IMR-90 (cell line): ENCODE data around the gene SLC24A3. TPM values are rescaled to one million over a fixed set of nuclear protein-coding genes. Genes with fewer than 3 reads are reported as not detected.

Experiments
- ATAC-seq: fragments of 200-7000 bp; cut with Tn5 transposase; 2 replicates; pipeline ENCODE4 v1.9.1; 2020; ENCODE audit warnings: low read depth, mild to moderate bottlenecking, moderate library complexity
- BruUV-seq: library from RNA; stranded (reverse); fragments of 400-500 nt; replicated peaks from 2 replicates; lab custom pipeline; 2021; lab: Mats Ljungman, UMichigan
- CTCF ChIA-PET: fragments of 300-600 bp; formaldehyde crosslinking; extraction: SDS; loops from one replicate; lab custom pipeline; 2021; ENCODE audit warnings: antibody characterized with exemption; lab: Yijun Ruan, JAX
- POLR2A ChIA-PET: fragments of 300-600 bp; sonication (Branson Sonifier 250); formaldehyde crosslinking; loops from one replicate; lab custom pipeline; 2022; ENCODE audit warnings: antibody characterized with exemption; ENCODE audit not compliant: unreplicated experiment; lab: Charles Lee
- DNase-seq: peaks from one replicate; pipeline ENCODE4 v3.0.0; 2013
- H2AFZ ChIP-seq: replicated peaks from 2 replicates; pipeline ENCODE3; 2013; ENCODE audit warnings: low read length, mild to moderate bottlenecking; ENCODE audit not compliant: poor library complexity
- H2AK5ac ChIP-seq: 2 replicates; pipeline ENCODE4 v1.6.1; 2013; ENCODE audit warnings: low read depth, low read length, inconsistent platforms
- H2AK9ac ChIP-seq: replicated peaks from 2 replicates; pipeline ENCODE3; 2013; ENCODE audit warnings: mild to moderate bottlenecking, low read depth, low read length, moderate library complexity; ENCODE audit not compliant: poor library complexity
- H2BK120ac ChIP-seq: 2 replicates; pipeline ENCODE4 v1.6.1; 2013; ENCODE audit warnings: low read depth, low read length, inconsistent platforms
- H2BK15ac ChIP-seq: 3 replicates; pipeline ENCODE4 v1.6.1; 2013; ENCODE audit warnings: low read depth, low read length, inconsistent platforms
- H2BK20ac ChIP-seq: 2 replicates; pipeline ENCODE4 v1.6.1; 2013; ENCODE audit warnings: low read depth, mild to moderate bottlenecking, inconsistent platforms, low read length, moderate library complexity
- H2BK5ac ChIP-seq: 2 replicates; pipeline ENCODE4 v1.6.1; 2013; ENCODE audit warnings: mild to moderate bottlenecking, low read depth, low read length, inconsistent platforms; ENCODE audit not compliant: poor library complexity, severe bottlenecking
- H3K14ac ChIP-seq: replicated peaks from 2 replicates; pipeline ENCODE4 v1.6.1; 2013; ENCODE audit warnings: low read depth, low read length, inconsistent platforms
- H3K18ac ChIP-seq: 2 replicates; pipeline ENCODE4 v1.6.1; 2013; ENCODE audit warnings: low read depth, low read length, control low read depth
- H3K23ac ChIP-seq: 2 replicates; pipeline ENCODE4 v1.6.1; 2013; ENCODE audit warnings: low read depth, low read length, inconsistent platforms
- H3K27ac ChIP-seq: 2 replicates; pipeline ENCODE4 v1.5.1; 2013; ENCODE audit warnings: mild to moderate bottlenecking, control low read depth, low read length; ENCODE audit not compliant: insufficient read depth
- H3K27me3 ChIP-seq: 2 replicates; pipeline ENCODE4 v1.6.1; 2013; ENCODE audit warnings: low read length; ENCODE audit not compliant: control insufficient read depth, insufficient read depth
- H3K36me3 ChIP-seq: 2 replicates; pipeline ENCODE4 v1.6.1; 2013; ENCODE audit warnings: low read length, mixed read lengths; ENCODE audit not compliant: control insufficient read depth, insufficient read depth
- H3K4ac ChIP-seq: 2 replicates; pipeline ENCODE4 v1.6.1; 2013; ENCODE audit warnings: low read depth, low read length, inconsistent platforms
- H3K4me1 ChIP-seq: 2 replicates; pipeline ENCODE4 v1.6.1; 2013; ENCODE audit warnings: low read length, mixed read lengths; ENCODE audit not compliant: control insufficient read depth, insufficient read depth
- H3K4me2 ChIP-seq: 2 replicates; pipeline ENCODE4 v1.6.1; 2013; ENCODE audit warnings: low read depth, mild to moderate bottlenecking, control low read depth, low read length, moderate library complexity
- H3K4me3 ChIP-seq: 2 replicates; pipeline ENCODE4 v1.5.1; 2013; ENCODE audit warnings: low read depth, mild to moderate bottlenecking, control low read depth, low read length, moderate library complexity; ENCODE audit not compliant: insufficient read depth
- H3K56ac ChIP-seq: 2 replicates; pipeline ENCODE4 v1.6.1; 2013; ENCODE audit warnings: low read length, inconsistent platforms; ENCODE audit not compliant: insufficient read depth; ENCODE audit errors: extremely low read depth
- H3K79me1 ChIP-seq, 2 experiments: 2 replicates each; pipeline ENCODE4 v1.6.1; 2013; ENCODE audit warnings: low read length in 2 of 2, inconsistent platforms in 1 of 2, low read depth in 1 of 2
- H3K9ac ChIP-seq: 2 replicates; pipeline ENCODE4 v1.6.1; 2013; ENCODE audit warnings: low read depth, low read length, control low read depth
- H3K9me1 ChIP-seq: 2 replicates; pipeline ENCODE4 v1.6.1; 2013; ENCODE audit warnings: low read length, inconsistent platforms; ENCODE audit not compliant: insufficient read depth
- H3K9me3 ChIP-seq: 2 replicates; pipeline ENCODE4 v1.6.1; 2013; ENCODE audit warnings: low read length; ENCODE audit not compliant: control insufficient read depth, insufficient read depth
- H4K20me1 ChIP-seq: 2 replicates; pipeline ENCODE4 v1.6.1; 2013; ENCODE audit warnings: low read length, inconsistent platforms; ENCODE audit not compliant: insufficient read depth
- H4K5ac ChIP-seq: 2 replicates; pipeline ENCODE4 v1.6.1; 2013; ENCODE audit warnings: mild to moderate bottlenecking, low read depth, low read length, control low read depth
- H4K8ac ChIP-seq, 2 experiments: 2 replicates each; pipeline ENCODE4 v1.6.1; 2013; ENCODE audit warnings: low read depth in 2 of 2, low read length in 2 of 2, control low read depth in 1 of 2, inconsistent platforms in 1 of 2
- H4K91ac ChIP-seq: 2 replicates; pipeline ENCODE4 v1.6.1; 2013; ENCODE audit warnings: low read depth, low read length, inconsistent platforms; ENCODE audit not compliant: insufficient read depth
- BHLHE40 ChIP-seq: fragments of 150-350 bp; IDR thresholded peaks from 2 replicates; pipeline ENCODE4 v1.6.1; 2016; ENCODE audit warnings: mild to moderate bottlenecking, low read depth, low read length
- CTCF ChIP-seq: conservative IDR thresholded peaks from 2 replicates; pipeline ENCODE4 v1.5.1; 2012; ENCODE audit warnings: mild to moderate bottlenecking, low read depth, low read length, improper control_type of control experiment
- ELK1 ChIP-seq: fragments of 150-350 bp; IDR thresholded peaks from 2 replicates; pipeline ENCODE4 v1.6.1; 2016; ENCODE audit warnings: low read depth, mild to moderate bottlenecking, low read length, moderate library complexity, borderline replicate concordance
- FOS ChIP-seq: fragments of 150-350 bp; IDR thresholded peaks from 2 replicates; pipeline ENCODE4 v1.6.1; 2016; ENCODE audit warnings: low read depth, low read length
- MAZ ChIP-seq: IDR thresholded peaks from 2 replicates; pipeline ENCODE4 v1.6.1; 2012; ENCODE audit warnings: low read depth, mild to moderate bottlenecking, low read length, improper control_type of control experiment, moderate library complexity, borderline replicate concordance
- RAD21 ChIP-seq: IDR thresholded peaks from 2 replicates; pipeline ENCODE4 v1.6.1; 2012; ENCODE audit warnings: low read length, improper control_type of control experiment
- SMC3 ChIP-seq: fragments of 150-350 bp; IDR thresholded peaks from 2 replicates; pipeline ENCODE4 v1.6.1; 2016; ENCODE audit warnings: low read depth, mild to moderate bottlenecking, antibody characterized with exemption, low read length, moderate library complexity
- WGBS, 2 experiments: methylation state at CpG; one replicate each; pipeline versions ENCODE4 v1.1.5 to v1.1.7; 2013; ENCODE audit warnings: missing lambda C conversion rate in 2 of 2; ENCODE audit not compliant: insufficient read length in 1 of 2; ENCODE audit errors: extremely low coverage in 2 of 2; 5-methylcytosine and 5-hydroxymethylcytosine counted together
- dilution Hi-C: fragments of 300-500 bp; cut with HindIII; formaldehyde crosslinking; loops from one replicate; pipeline ENCODE4 v1.14.3; 2018; ENCODE audit warnings: low sequenced_read_pairs; ENCODE audit not compliant: unreplicated experiment
- in situ Hi-C: fragments of 300-500 bp; cut with MboI; formaldehyde crosslinking; loops from 3 replicates; pipeline ENCODE4 v1.14.3; 2019; ENCODE audit warnings: low sequenced_read_pairs, inconsistent platforms, mixed read lengths
- intact Hi-C: fragments of 100-400 bp; cut with micrococcal nuclease; formaldehyde crosslinking; loops from 2 replicates; pipeline ENCODE4 v1.10.0; 2022
- polyA plus RNA-seq, 3 experiments: library from polyadenylated mRNA; depleted of rRNA; stranded (reverse); fragments of >200 nt; gene quantifications; 2 replicates each; pipeline ENCODE4 v1.2.3, GENCODE V29; 2012; ENCODE audit warnings: low replicate concordance in 1 of 3
- total RNA-seq: library from RNA; depleted of rRNA; stranded (reverse); fragments of >200 nt; gene quantifications from 2 replicates; pipeline ENCODE4 v1.2.3, GENCODE V29; 2012

SLC24A3 gene
- total and polyA plus RNA-seq, 2 of the 4 experiments (the other 2 are of a cell fraction), result not detected

GRCh38 chr20:19205981-19206396 is 6.5 kb upstream of the SLC24A3 start:
- H4K5ac ChIP-seq, result no peak overlapping the region
- H2BK120ac ChIP-seq, result no peak overlapping the region
- intact Hi-C loops, result loop anchor here (2.0 to 5.0 kb wide), 2 partner anchors 379 to 574 kb away; no protein-coding TSS in a partner anchor
- no peak overlapping the region for H3K4me2 ChIP-seq
- in situ Hi-C loops, result loop anchor here (5.0 to 10.0 kb wide), 2 partner anchors 456 to 571 kb away; no protein-coding TSS in a partner anchor
- dilution Hi-C loops, result no loop called here
- no peaks in the 10 kb centered on the region for H3K9me3 ChIP-seq
- H3K14ac ChIP-seq, result no peak overlapping the region
- no peak overlapping the region for H3K9ac ChIP-seq
- peak overlapping the region; percentile 16 for H2AFZ ChIP-seq
- H3K4me3 ChIP-seq, result no peak overlapping the region
- ChIA-PET CTCF (interaction anchor here (0.9 kb wide), 1 partner anchor 9 kb away, joined by 3 read pairs; no protein-coding TSS in a partner anchor), POLR2A (no interaction called here)
- no peaks in the 10 kb centered on the region for H3K79me1 ChIP-seq
- no TSS peak for BruUV-seq
- no peak overlapping the region for H2AK5ac ChIP-seq
- DNase-seq (peak; percentile 10), ATAC-seq (peak; percentile 42)
- H3K23ac ChIP-seq, result no peak overlapping the region
- no peak overlapping the region for H2AK9ac ChIP-seq
- no peak overlapping the region for H4K91ac ChIP-seq
- H4K8ac ChIP-seq, result no peak overlapping the region
- H3K56ac ChIP-seq, result no peak overlapping the region
- no peak overlapping the region for H2BK5ac ChIP-seq
- H3K27me3 ChIP-seq, result peaks cover 4% of the 10 kb centered on the region; the same call in 1 of the 2 replicates
- H3K4me1 ChIP-seq, result no peaks in the 10 kb centered on the region
- no peaks in the 10 kb centered on the region for H3K9me1 ChIP-seq
- no peak for TF ChIP-seq ELK1
- peak; percentile 74 for TF ChIP-seq SMC3
- peak; percentile 69 for TF ChIP-seq CTCF
- no peak for TF ChIP-seq FOS
- no peak for TF ChIP-seq MAZ
- TF ChIP-seq RAD21, result peak; percentile 57
- TF ChIP-seq BHLHE40, result no peak
- H2BK20ac ChIP-seq, result no peak overlapping the region
- no peak overlapping the region for H3K18ac ChIP-seq
- H3K4ac ChIP-seq, result no peak overlapping the region
- H3K27ac ChIP-seq, result no peak overlapping the region
- 6% methylated on average over 6 of the region's 8 CpGs; no CpG with 5 or more reads in 1 of the 2 experiments for WGBS, 2 experiments
- H3K36me3 ChIP-seq, result no peaks in the 10 kb centered on the region
- H2BK15ac ChIP-seq, result no peak overlapping the region
- H4K20me1 ChIP-seq, result no peaks in the 10 kb centered on the region
